Thyroid gland (tissue), 4 donors: ENCODE results near the gene EGF. TPM values are rescaled to one million over a fixed set of nuclear protein-coding genes. Genes with fewer than 3 reads are reported as not detected.

Experiments
- DNase-seq, 2 donors: peaks; one replicate each; pipeline ENCODE4 v3.0.0-alpha.2; 2019
- H3K27ac ChIP-seq, 3 donors: fragments of 200-600 bp; sonication (generic); 1 replicate in 2 of 3; 2 replicates in 1 of 3; pipeline ENCODE4 v1.5.1; 2016 to 2019; ENCODE audit warnings: mild to moderate bottlenecking in 1 of 3, moderate library complexity in 1 of 3
- H3K27me3 ChIP-seq: fragments of 200-600 bp; sonication (generic); one replicate; pipeline ENCODE4 v1.5.1; 2019
- H3K36me3 ChIP-seq, 2 donors: fragments of 200-600 bp; sonication (generic); one replicate each; pipeline ENCODE4 v1.5.1; 2016 to 2019
- H3K4me1 ChIP-seq, 2 donors: fragments of 200-600 bp; sonication (generic); one replicate each; pipeline ENCODE4 v1.5.1; 2017 to 2019
- H3K4me3 ChIP-seq, 3 donors: fragments of 200-600 bp; sonication (generic); replicated peaks in 1 of 3; 1 replicate in 2 of 3; 2 replicates in 1 of 3; pipeline ENCODE4 v1.5.1; 2016; ENCODE audit warnings: mild to moderate bottlenecking in 1 of 3
- H3K9me3 ChIP-seq: fragments of 200-600 bp; sonication (generic); one replicate; pipeline ENCODE4 v1.5.1; 2017
- POLR2A ChIP-seq, 2 donors: fragments of 450-650 bp; IDR thresholded peaks; one replicate each; pipeline ENCODE4 v1.6.1; 2017; ENCODE audit warnings: antibody characterized with exemption in 2 of 2, mild to moderate bottlenecking in 2 of 2, moderate library complexity in 1 of 2
- WGBS, 2 donors: methylation state at CpG; one replicate each; pipeline ENCODE4 v1.1.5; 2017; 5-methylcytosine and 5-hydroxymethylcytosine counted together
- intact Hi-C: fragments of 100-400 bp; cut with DNase I; formaldehyde crosslinking; loops from one replicate; pipeline ENCODE4 v1.15.1; 2023
- total RNA-seq, 4 donors: library from RNA; depleted of rRNA; stranded (reverse); fragments of >200 nt; gene quantifications; one replicate each; pipeline ENCODE4 v1.2.3, GENCODE V29; 2016
- TF ChIP-seq, protein P1 (sequence below), 6 experiments: fragments of 200-600 bp in 3 of 6; fragments of 450-650 bp in 3 of 6; sonication (generic) in 3 of 6; IDR thresholded peaks; one replicate each; pipeline ENCODE4 v1.5.1; 2016 to 2019; ENCODE audit warnings: antibody characterized with exemption in 6 of 6, mild to moderate bottlenecking in 2 of 6, inconsistent platforms in 1 of 6, moderate library complexity in 1 of 6

EGF gene
- total RNA-seq, 4 donors from 2014 or later, result 3.1 to 9.4 (median 7.9) TPM

DNA sequence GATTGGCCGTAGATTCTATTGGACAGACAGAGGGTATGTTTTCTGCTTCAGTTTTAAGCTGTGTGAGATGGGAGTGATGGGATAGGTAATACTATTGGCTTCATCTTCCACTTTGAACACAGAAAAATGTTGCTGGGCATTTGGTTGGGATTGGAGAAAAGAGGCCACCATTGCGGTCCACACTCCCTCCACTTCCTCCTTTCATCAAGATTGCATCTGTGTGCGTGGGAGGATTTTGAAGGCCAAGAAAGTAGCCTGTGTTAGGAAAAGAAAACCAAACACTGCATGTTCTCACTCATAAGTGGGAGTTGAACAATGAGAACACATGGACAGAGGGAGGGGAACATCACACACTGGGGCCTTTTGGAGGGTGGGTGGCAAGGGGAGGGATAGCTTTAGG lies 56.4 kb downstream of the EGF start:
- H3K4me3 ChIP-seq, result no peak overlapping the region
- TF ChIP-seq, protein P1, sequence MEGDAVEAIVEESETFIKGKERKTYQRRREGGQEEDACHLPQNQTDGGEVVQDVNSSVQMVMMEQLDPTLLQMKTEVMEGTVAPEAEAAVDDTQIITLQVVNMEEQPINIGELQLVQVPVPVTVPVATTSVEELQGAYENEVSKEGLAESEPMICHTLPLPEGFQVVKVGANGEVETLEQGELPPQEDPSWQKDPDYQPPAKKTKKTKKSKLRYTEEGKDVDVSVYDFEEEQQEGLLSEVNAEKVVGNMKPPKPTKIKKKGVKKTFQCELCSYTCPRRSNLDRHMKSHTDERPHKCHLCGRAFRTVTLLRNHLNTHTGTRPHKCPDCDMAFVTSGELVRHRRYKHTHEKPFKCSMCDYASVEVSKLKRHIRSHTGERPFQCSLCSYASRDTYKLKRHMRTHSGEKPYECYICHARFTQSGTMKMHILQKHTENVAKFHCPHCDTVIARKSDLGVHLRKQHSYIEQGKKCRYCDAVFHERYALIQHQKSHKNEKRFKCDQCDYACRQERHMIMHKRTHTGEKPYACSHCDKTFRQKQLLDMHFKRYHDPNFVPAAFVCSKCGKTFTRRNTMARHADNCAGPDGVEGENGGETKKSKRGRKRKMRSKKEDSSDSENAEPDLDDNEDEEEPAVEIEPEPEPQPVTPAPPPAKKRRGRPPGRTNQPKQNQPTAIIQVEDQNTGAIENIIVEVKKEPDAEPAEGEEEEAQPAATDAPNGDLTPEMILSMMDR (IDR thresholded peaks at IDR 0.05), result no peak
- TF ChIP-seq POLR2A (IDR thresholded peaks at IDR 0.05), result no peak
- no peak overlapping the region for H3K27ac ChIP-seq
- H3K9me3 ChIP-seq, result no peaks in the 10 kb centered on the region
- no peaks in the 10 kb centered on the region for H3K36me3 ChIP-seq
- no peaks in the 10 kb centered on the region for H3K4me1 ChIP-seq
- intact Hi-C loops, result no loop called here
- 87 to 94% methylated on average over 3 of the region's 3 CpGs for WGBS, 2 donors
- DNase-seq, result no peak
- H3K27me3 ChIP-seq, result no peaks in the 10 kb centered on the region

DNA sequence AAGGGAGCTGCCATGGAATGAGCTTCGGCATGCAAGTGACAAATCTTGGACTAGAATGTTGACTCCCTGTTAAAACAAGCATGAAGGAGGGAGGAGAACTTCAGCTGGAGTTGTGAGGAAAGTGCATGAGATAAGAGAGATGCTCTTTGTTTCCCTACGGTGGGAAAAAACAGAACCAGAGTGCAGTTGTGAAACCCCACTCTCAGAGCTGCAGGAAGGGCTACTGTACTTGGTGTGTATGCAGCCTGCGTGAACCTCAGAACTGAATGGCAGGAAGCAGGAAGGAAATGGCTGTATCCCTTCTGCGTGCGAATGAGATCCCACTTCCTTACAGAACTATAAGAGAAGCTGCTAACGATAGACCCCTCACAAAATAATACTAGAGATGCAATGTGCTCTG lies 57.2 kb downstream of the EGF start:
- no peak for DNase-seq
- intact Hi-C loops, result no loop called here
- TF ChIP-seq, protein P1 (IDR thresholded peaks at IDR 0.05), result no peak
- no peak for TF ChIP-seq POLR2A (IDR thresholded peaks at IDR 0.05)
- no peak overlapping the region for H3K4me3 ChIP-seq
- no peaks in the 10 kb centered on the region for H3K9me3 ChIP-seq
- no peaks in the 10 kb centered on the region for H3K36me3 ChIP-seq
- no peaks in the 10 kb centered on the region for H3K4me1 ChIP-seq
- 56 to 67% methylated on average over 6 of the region's 6 CpGs for WGBS, 2 donors
- no peak overlapping the region for H3K27ac ChIP-seq
- no peaks in the 10 kb centered on the region for H3K27me3 ChIP-seq

DNA sequence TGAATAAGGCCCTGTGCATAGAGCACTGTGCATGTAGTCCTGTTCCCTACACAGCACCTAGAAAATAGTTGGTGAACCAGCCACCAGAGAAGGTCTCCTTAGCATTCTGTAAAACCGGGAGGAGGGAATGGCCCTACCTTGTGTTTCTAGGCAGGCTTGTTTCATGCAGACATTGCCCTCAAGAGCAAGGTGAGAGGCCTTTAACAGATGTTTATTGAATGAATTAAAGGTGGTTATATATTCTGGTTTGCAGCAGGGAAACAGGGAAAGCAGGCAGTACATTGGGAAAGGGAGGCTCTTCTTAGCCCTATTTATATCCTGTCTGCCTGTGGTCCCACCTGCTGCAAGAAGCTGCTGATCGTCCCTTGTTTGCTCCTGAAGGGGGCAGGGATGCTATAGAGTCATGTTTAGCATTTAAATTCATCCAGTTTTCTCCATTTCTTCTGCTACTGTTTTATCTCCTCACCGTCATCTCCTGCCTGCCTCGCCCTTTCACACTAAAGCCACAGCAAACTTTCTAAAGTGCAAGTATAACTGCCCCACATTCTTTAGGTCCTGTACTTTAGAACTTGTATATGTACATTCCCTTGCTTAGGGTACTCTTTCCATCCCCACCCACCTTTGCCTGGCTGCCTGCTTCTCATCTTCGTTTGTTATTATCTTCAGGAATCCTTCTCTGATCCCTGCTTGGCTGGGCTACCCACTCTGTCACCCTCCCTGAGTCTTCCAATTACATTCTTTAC lies 60.3 kb downstream of the EGF start:
- Histone ChIP-seq H3K4me1 (no peaks in the 10 kb centered on the region), H3K4me3 (no peak overlapping the region), H3K36me3 (no peaks in the 10 kb centered on the region), H3K27ac (no peak overlapping the region), H3K27me3 (no peaks in the 10 kb centered on the region), H3K9me3 (no peaks in the 10 kb centered on the region)
- no peak for DNase-seq
- intact Hi-C loops, result no loop called here
- WGBS, 2 donors, result 59% methylated on average over 5 of the region's 5 CpGs
- TF ChIP-seq, protein P1 (IDR thresholded peaks at IDR 0.05), result no peak
- no peak for TF ChIP-seq POLR2A (IDR thresholded peaks at IDR 0.05)

DNA sequence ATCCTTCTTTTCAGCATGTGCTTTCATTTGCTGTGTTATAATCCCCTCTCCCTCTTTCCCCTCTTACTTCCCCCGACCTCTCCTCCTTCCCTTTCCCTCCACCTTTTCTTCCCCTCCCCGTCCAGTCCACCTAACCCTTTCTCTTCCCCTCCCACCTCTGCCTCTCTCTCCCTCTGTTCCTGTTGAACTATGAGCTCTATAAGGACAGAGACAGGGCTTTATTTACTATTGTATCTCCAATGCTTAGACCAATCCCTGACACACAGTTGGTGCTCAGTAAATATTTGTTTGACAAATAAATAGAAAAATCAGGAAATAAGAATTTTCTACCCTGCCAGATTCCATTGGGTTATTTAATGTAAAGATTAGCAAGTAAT lies 60.8 kb downstream of the EGF start:
- Histone ChIP-seq H3K4me3 (no peak overlapping the region), H3K27ac (no peak overlapping the region), H3K36me3 (no peaks in the 10 kb centered on the region), H3K9me3 (no peaks in the 10 kb centered on the region), H3K4me1 (no peaks in the 10 kb centered on the region), H3K27me3 (no peaks in the 10 kb centered on the region)
- DNase-seq, result no peak
- TF ChIP-seq, protein P1 (IDR thresholded peaks at IDR 0.05), result no peak
- no peak for TF ChIP-seq POLR2A (IDR thresholded peaks at IDR 0.05)
- intact Hi-C loops, result no loop called here
- 58 to 63% methylated on average over 2 of the region's 2 CpGs for WGBS, 2 donors

DNA sequence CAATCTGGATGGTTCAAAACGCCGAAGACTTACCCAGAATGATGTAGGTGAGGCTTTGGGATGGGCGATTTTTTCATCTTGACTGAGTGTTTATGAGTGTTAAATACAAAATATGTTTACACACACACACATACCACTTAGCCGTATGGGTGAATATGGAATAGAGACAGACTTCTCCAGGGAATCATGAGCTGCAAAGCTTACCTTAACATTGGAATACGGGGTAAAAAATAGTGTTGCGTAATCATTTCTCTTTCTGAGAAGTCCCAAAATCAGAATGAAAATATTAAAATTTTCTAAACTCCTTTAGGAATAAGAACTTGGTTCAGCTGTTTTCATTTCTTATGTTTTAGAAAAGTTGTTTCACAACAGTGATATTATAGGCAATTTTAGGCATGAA lies 63.5 kb downstream of the EGF start:
- Histone ChIP-seq H3K4me1 (no peaks in the 10 kb centered on the region), H3K9me3 (no peaks in the 10 kb centered on the region), H3K4me3 (no peak overlapping the region), H3K27ac (no peak overlapping the region), H3K27me3 (no peaks in the 10 kb centered on the region), H3K36me3 (no peaks in the 10 kb centered on the region)
- TF ChIP-seq, protein P1 (IDR thresholded peaks at IDR 0.05), result no peak
- no peak for TF ChIP-seq POLR2A (IDR thresholded peaks at IDR 0.05)
- intact Hi-C loops, result loop anchor here (5.0 kb wide), 1 partner anchor 554 kb away; no protein-coding TSS in a partner anchor
- no peak for DNase-seq
- 85 to 93% methylated on average over 6 of the region's 6 CpGs for WGBS, 2 donors
